Osteocyte (in vitro differentiated cells): ENCODE measurements around the gene ZFP64. TPM values are rescaled to one million over a fixed set of nuclear protein-coding genes. Genes with fewer than 3 reads are reported as not detected.
"Not testable (repeated sequence)": the region's sequence is repeated elsewhere in the genome, so short reads cannot be mapped to it uniquely, and the experiment has no call there.

Experiments
- DNase-seq: peaks from one replicate; pipeline ENCODE4 v3.0.0; 2021; ENCODE audit warnings: mixed read lengths; ENCODE audit not compliant: unreplicated experiment; ENCODE audit errors: extremely low spot score
- H3K27ac Mint-ChIP-seq: one replicate; pipeline ENCODE4 v1.8.0; 2021; ENCODE audit warnings: mild to moderate bottlenecking, mixed read lengths; ENCODE audit not compliant: unreplicated experiment
- H3K27me3 Mint-ChIP-seq: one replicate; pipeline ENCODE4 v1.8.0; 2021; ENCODE audit warnings: mixed read lengths; ENCODE audit not compliant: unreplicated experiment
- H3K36me3 Mint-ChIP-seq: one replicate; pipeline ENCODE4 v1.8.0; 2021; ENCODE audit warnings: mixed read lengths; ENCODE audit not compliant: unreplicated experiment
- H3K4me1 Mint-ChIP-seq: one replicate; pipeline ENCODE4 v1.8.0; 2021; ENCODE audit warnings: mixed read lengths; ENCODE audit not compliant: unreplicated experiment
- H3K4me3 Mint-ChIP-seq: one replicate; pipeline ENCODE4 v1.8.0; 2021; ENCODE audit warnings: mild to moderate bottlenecking, moderate library complexity, mixed read lengths; ENCODE audit not compliant: unreplicated experiment
- H3K9me3 Mint-ChIP-seq: one replicate; pipeline ENCODE4 v1.8.0; 2021; ENCODE audit warnings: mixed read lengths; ENCODE audit not compliant: unreplicated experiment
- total RNA-seq: library from RNA; stranded (reverse); gene quantifications from 2 replicates; pipeline ENCODE4 v1.2.1, GENCODE V29; 2021
- TF ChIP-seq, protein P1 (sequence below): fragments of 200-600 bp; sonication (generic); IDR thresholded peaks from 2 replicates; pipeline ENCODE4 v1.5.0; 2021; ENCODE audit warnings: antibody characterized with exemption, mild to moderate bottlenecking, moderate library complexity

Gene ZFP64
- total RNA-seq, 1 donor from 2014 or later, result 21.0 TPM

- no peak for DNase-seq
- H3K36me3 Mint-ChIP-seq, result peaks cover 1% of the 10 kb centered on the region
- TF ChIP-seq, protein P1, sequence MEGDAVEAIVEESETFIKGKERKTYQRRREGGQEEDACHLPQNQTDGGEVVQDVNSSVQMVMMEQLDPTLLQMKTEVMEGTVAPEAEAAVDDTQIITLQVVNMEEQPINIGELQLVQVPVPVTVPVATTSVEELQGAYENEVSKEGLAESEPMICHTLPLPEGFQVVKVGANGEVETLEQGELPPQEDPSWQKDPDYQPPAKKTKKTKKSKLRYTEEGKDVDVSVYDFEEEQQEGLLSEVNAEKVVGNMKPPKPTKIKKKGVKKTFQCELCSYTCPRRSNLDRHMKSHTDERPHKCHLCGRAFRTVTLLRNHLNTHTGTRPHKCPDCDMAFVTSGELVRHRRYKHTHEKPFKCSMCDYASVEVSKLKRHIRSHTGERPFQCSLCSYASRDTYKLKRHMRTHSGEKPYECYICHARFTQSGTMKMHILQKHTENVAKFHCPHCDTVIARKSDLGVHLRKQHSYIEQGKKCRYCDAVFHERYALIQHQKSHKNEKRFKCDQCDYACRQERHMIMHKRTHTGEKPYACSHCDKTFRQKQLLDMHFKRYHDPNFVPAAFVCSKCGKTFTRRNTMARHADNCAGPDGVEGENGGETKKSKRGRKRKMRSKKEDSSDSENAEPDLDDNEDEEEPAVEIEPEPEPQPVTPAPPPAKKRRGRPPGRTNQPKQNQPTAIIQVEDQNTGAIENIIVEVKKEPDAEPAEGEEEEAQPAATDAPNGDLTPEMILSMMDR, result no peak
- no peaks in the 10 kb centered on the region for H3K9me3 Mint-ChIP-seq
- H3K27me3 Mint-ChIP-seq, result peaks cover 8% of the 10 kb centered on the region
- H3K27ac Mint-ChIP-seq, result no peak overlapping the region
- H3K4me3 Mint-ChIP-seq, result no peak overlapping the region
- H3K4me1 Mint-ChIP-seq, result no peaks in the 10 kb centered on the region
Observed at GRCh38 chr20:52224920-52225319, 33.3 kb upstream of the ZFP64 start.

- H3K27ac Mint-ChIP-seq, H3K27me3 Mint-ChIP-seq, H3K4me1 Mint-ChIP-seq, H3K36me3 Mint-ChIP-seq, H3K4me3 Mint-ChIP-seq, DNase-seq, H3K9me3 Mint-ChIP-seq: not testable (repeated sequence)
Observed at GRCh38 chr20:52221362-52221761, 29.8 kb upstream of the ZFP64 start.

GRCh38 chr20:52220891-52221290 lies 29.3 kb upstream of the ZFP64 start:
- H3K36me3 Mint-ChIP-seq, H3K27ac Mint-ChIP-seq, DNase-seq, H3K4me3 Mint-ChIP-seq, H3K4me1 Mint-ChIP-seq, H3K27me3 Mint-ChIP-seq, H3K9me3 Mint-ChIP-seq: not testable (repeated sequence)

DNA sequence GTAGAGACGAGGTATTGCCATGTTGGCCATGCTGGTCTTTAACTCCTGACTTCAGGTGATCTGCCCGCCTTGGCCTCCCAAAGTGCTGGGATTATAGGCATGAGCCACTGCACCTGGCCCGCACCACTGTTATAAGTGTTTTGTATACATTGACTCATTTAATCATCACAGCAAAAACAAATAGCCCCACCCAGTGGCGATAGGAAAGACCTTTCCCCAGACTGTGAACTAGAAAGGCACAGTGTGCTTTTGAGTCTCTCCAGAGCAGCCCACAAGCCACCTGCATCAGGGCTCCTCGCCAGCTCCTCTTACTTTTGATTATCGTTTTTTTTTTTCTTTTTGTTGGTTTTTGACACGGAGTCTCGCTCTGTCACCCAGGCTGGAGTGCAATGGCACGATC lies 27.9 kb upstream of the ZFP64 start:
- Mint-ChIP-seq H3K27ac (no peak overlapping the region), H3K9me3 (no peaks in the 10 kb centered on the region), H3K27me3 (peaks cover 4% of the 10 kb centered on the region), H3K4me1 (no peaks in the 10 kb centered on the region), H3K4me3 (no peak overlapping the region), H3K36me3 (peaks cover 1% of the 10 kb centered on the region)
- DNase-seq, result no peak
- TF ChIP-seq, protein P1, result peak; percentile 11

DNA sequence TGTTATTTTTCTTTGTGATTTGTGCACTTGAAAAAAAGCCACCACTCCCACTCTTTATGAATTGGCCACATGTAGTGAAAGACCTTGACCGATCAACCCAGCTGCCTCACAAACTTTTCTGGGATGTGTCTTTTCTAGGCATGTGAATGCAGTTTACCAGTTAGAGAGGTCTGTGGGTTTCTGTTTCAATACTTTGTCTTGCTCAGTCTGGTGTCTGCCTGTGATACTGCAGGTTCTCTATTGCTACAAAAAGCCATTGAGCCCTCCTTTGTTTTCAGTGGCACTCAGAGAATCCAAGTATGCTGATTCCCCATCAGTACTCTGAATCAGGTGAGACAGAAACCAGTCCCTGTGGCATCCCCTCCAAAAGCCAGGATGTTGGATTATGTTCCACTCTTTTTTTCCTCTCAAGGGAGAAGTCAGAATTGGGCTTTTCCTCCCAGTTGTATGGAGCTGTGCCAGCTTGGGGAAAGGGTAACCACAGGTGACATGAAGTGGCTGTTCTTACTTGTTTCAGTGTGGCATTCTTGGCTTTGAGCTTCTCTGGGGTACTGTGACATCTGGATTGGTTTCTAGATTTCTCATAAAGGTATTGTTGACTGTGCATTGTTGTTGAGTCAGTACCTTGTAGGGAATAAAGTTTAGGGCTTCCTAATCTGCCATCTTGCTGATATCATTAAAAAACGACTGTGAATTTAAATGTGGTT lies 26.3 kb upstream of the ZFP64 start:
- DNase-seq, result no peak
- H3K27ac Mint-ChIP-seq, result no peak overlapping the region
- no peak overlapping the region for H3K4me3 Mint-ChIP-seq
- no peaks in the 10 kb centered on the region for H3K36me3 Mint-ChIP-seq
- TF ChIP-seq, protein P1, result no peak
- no peaks in the 10 kb centered on the region for H3K4me1 Mint-ChIP-seq
- H3K27me3 Mint-ChIP-seq, result peaks cover 15% of the 10 kb centered on the region
- H3K9me3 Mint-ChIP-seq, result peaks cover 9% of the 10 kb centered on the region

GRCh38 chr20:52213995-52214394 lies 22.4 kb upstream of the ZFP64 start:
- TF ChIP-seq, protein P1, result no peak
- Mint-ChIP-seq H3K36me3 (no peaks in the 10 kb centered on the region), H3K4me1 (no peaks in the 10 kb centered on the region), H3K27me3 (peaks cover 29% of the 10 kb centered on the region), H3K27ac (no peak overlapping the region), H3K4me3 (no peak overlapping the region), H3K9me3 (peaks cover 9% of the 10 kb centered on the region)
- no peak for DNase-seq
